Dermis blood vessel endothelial cell (primary cell): ENCODE measurements around the gene PI4K2A. TPM values are rescaled to one million over a fixed set of nuclear protein-coding genes. Genes with fewer than 3 reads are reported as not detected.

Experiments used
- DNase-seq: peaks from one replicate; pipeline ENCODE4 v3.0.0; 2010
- total RNA-seq: library from RNA; depleted of rRNA; stranded (reverse); fragments of >200 nt; gene quantifications from 2 replicates; pipeline ENCODE4 v1.2.3, GENCODE V29; 2014

Gene PI4K2A
- total RNA-seq: 16.7 and 19.7 TPM in 2 replicates

- DNase-seq: peak; percentile 100
Observed at GRCh38 chr10:97640174-97640867, at the start of gene PI4K2A. PI4K2A (plus strand) TSS chr10:97640671; CDS start chr10:97640743, 72 bp downstream.

- DNase-seq: no peak
Observed at GRCh38 chr10:97590748-97591495, 49.5 kb upstream of the PI4K2A start.

GRCh38 chr10:97593421-97593820, 47.0 kb upstream of the PI4K2A start:
- DNase-seq: no peak

- DNase-seq: peak; percentile 98
Observed at GRCh38 chr10:97596101-97597082, 44.1 kb upstream of the PI4K2A start.

- DNase-seq: no peak
Observed at GRCh38 chr10:97597778-97598177, 42.7 kb upstream of the PI4K2A start.

GRCh38 chr10:97598407-97599271, 41.8 kb upstream of the PI4K2A start:
- no peak for DNase-seq

- no peak for DNase-seq
Observed at GRCh38 chr10:97599272-97599619, 41.2 kb upstream of the PI4K2A start.

GRCh38 chr10:97600616-97601015, 39.9 kb upstream of the PI4K2A start:
- no peak for DNase-seq

- DNase-seq: no peak
Observed at GRCh38 chr10:97601268-97602215, 38.9 kb upstream of the PI4K2A start.

- DNase-seq: no peak
Observed at GRCh38 chr10:97607095-97607636, 33.3 kb upstream of the PI4K2A start.

- no peak for DNase-seq
Observed at GRCh38 chr10:97608991-97609561, 31.4 kb upstream of the PI4K2A start.

GRCh38 chr10:97611473-97611872, 29.0 kb upstream of the PI4K2A start:
- DNase-seq: no peak

- DNase-seq: peak; percentile 82
Observed at GRCh38 chr10:97612386-97612785, 28.1 kb upstream of the PI4K2A start.

- DNase-seq: no peak
Observed at GRCh38 chr10:97618285-97618684, 22.2 kb upstream of the PI4K2A start.

GRCh38 chr10:97618733-97619132, 21.7 kb upstream of the PI4K2A start:
- DNase-seq: no peak

- DNase-seq: no peak
Observed at GRCh38 chr10:97623277-97623676, 17.2 kb upstream of the PI4K2A start.

GRCh38 chr10:97627731-97628130, 12.7 kb upstream of the PI4K2A start:
- no peak for DNase-seq

- no peak for DNase-seq
Observed at GRCh38 chr10:97628228-97628627, 12.2 kb upstream of the PI4K2A start.

- no peak for DNase-seq
Observed at GRCh38 chr10:97629289-97629688, 11.2 kb upstream of the PI4K2A start.

- DNase-seq: no peak
Observed at GRCh38 chr10:97631098-97631497, 9.4 kb upstream of the PI4K2A start.
